ENCODE data around the gene COA3.

- TF ChIP-seq CTCF (IDR thresholded peaks at IDR 0.05) = no peak
- TF ChIP-seq POLR2A (IDR thresholded peaks at IDR 0.05) = no peak
Measured at GRCh38 chr17:42792545-42792944, 6.0 kb downstream of the COA3 start.
